Dendritic cell treated with granulocyte-macrophage colony-stimulating factor and Interleukin-4, amounts not matched to agents 40 ng/mL and 50 ng/mL, for 4 days (primary cell): ENCODE results near the gene RABGAP1L.

ENCODE experiments used
- H3K27ac Mint-ChIP-seq: one replicate; pipeline ENCODE4 v1.8.0; 2022; ENCODE audit warnings: mild to moderate bottlenecking, mixed read lengths
- H3K27me3 Mint-ChIP-seq: one replicate; pipeline ENCODE4 v1.8.0; 2022; ENCODE audit warnings: mild to moderate bottlenecking, mixed read lengths
- H3K36me3 Mint-ChIP-seq: one replicate; pipeline ENCODE4 v1.8.0; 2022; ENCODE audit warnings: low read depth, mixed read lengths
- H3K4me1 Mint-ChIP-seq: one replicate; pipeline ENCODE4 v1.8.0; 2022; ENCODE audit warnings: low read depth, mixed read lengths
- H3K4me3 Mint-ChIP-seq: one replicate; pipeline ENCODE4 v1.8.0; 2022; ENCODE audit warnings: mild to moderate bottlenecking, moderate library complexity, mixed read lengths
- H3K9me3 Mint-ChIP-seq: one replicate; pipeline ENCODE4 v1.8.0; 2022; ENCODE audit warnings: mixed read lengths
- intact Hi-C: fragments of 100-400 bp; cut with micrococcal nuclease; formaldehyde crosslinking; loops from one replicate; pipeline ENCODE4 v1.15.0; 2022

Gene RABGAP1L

DNA sequence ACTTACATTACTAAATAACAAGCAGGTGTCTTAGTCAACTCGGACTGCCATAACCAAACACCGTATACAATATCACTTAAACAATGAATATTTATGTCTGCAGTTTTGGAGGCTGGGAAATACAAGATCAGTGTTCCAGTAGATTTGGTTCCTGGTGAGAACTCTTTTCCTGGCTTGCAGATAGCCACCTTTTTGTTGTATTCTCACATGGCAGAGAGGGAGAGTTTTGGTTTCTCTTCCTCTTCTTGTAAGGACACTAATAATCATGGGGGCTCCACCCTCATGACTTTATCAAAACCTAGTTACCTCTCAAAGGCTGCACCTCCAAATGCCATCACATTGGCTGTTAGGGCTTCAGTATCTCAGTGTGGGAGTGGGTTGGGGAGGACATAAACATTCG is 757.5 kb downstream of the RABGAP1L start:
- Mint-ChIP-seq H3K27ac (no peak overlapping the region), H3K9me3 (no peaks in the 10 kb centered on the region), H3K4me3 (no peak overlapping the region), H3K27me3 (no peaks in the 10 kb centered on the region), H3K4me1 (no peaks in the 10 kb centered on the region), H3K36me3 (no peaks in the 10 kb centered on the region)
- intact Hi-C loops, result no loop called here

DNA sequence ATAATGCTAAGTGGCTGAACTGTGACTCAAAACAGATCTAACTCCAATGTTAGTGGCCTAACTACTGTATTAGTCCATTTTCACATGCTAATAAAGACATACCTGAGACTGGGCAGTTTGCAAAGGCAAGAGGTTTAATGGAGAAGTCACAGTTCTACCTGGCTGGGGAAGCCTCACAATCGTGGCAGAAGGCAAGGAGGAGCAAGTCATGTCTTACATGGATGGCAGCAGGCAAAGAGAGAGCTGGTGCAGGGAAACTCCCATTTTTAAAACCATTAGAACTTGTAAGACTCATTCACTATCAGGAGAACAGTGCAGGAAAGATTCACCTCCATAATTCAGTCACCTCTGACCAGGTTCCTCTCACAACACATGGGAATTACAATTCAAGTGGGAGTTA is 760.8 kb downstream of the RABGAP1L start:
- no peak overlapping the region for H3K27ac Mint-ChIP-seq
- H3K9me3 Mint-ChIP-seq, result no peaks in the 10 kb centered on the region
- no peaks in the 10 kb centered on the region for H3K4me1 Mint-ChIP-seq
- intact Hi-C loops, result no loop called here
- H3K4me3 Mint-ChIP-seq, result no peak overlapping the region
- no peaks in the 10 kb centered on the region for H3K27me3 Mint-ChIP-seq
- H3K36me3 Mint-ChIP-seq, result no peaks in the 10 kb centered on the region

DNA sequence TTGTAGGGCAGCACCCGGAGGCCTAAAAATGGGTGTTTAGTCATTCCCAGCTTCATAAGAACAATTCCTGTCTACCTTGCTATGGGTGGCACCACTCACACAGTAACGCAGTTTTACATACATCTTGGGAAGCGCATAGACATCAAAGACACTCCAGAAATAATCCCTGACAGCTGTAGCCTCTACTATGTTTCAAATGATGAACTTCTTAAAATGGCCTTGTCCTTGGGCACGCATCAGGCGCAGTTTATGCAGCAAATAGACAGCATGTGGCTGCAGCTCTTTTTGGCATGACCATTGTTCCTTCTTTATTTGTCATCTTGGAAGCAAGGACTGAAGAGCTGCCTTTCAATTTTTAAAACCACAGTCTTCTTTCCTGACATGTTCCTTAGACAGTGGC is 762.8 kb downstream of the RABGAP1L start:
- no peak overlapping the region for H3K27ac Mint-ChIP-seq
- intact Hi-C loops, result no loop called here
- no peaks in the 10 kb centered on the region for H3K9me3 Mint-ChIP-seq
- no peaks in the 10 kb centered on the region for H3K4me1 Mint-ChIP-seq
- H3K27me3 Mint-ChIP-seq, result no peaks in the 10 kb centered on the region
- no peak overlapping the region for H3K4me3 Mint-ChIP-seq
- H3K36me3 Mint-ChIP-seq, result no peaks in the 10 kb centered on the region

- H3K9me3 Mint-ChIP-seq, result no peaks in the 10 kb centered on the region
- no peaks in the 10 kb centered on the region for H3K27me3 Mint-ChIP-seq
- H3K36me3 Mint-ChIP-seq, result no peaks in the 10 kb centered on the region
- intact Hi-C loops, result no loop called here
- no peak overlapping the region for H3K27ac Mint-ChIP-seq
- no peak overlapping the region for H3K4me3 Mint-ChIP-seq
- H3K4me1 Mint-ChIP-seq, result no peaks in the 10 kb centered on the region
Observed at GRCh38 chr1:174923820-174924219, 764.5 kb downstream of the RABGAP1L start.

DNA sequence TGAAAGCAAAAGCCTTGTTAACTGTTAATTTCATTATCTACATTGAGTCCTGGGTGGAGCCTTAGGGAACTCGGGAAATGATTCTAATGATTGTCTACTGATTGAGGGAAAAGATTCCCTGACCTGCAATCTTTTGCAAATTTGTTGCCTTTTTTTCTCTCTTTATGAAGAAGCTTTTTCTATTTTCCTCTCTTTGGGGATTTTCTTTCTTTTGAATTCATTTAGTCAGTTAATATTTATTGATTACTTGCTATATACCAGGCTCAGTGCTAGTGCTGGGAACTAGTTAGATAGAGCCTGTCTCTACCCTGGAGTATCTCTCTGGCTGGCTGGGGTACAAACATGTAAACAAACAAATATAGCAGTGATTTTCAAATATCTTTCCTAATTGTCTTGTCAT is 769.2 kb downstream of the RABGAP1L start:
- H3K27me3 Mint-ChIP-seq, result no peaks in the 10 kb centered on the region
- H3K36me3 Mint-ChIP-seq, result no peaks in the 10 kb centered on the region
- no peaks in the 10 kb centered on the region for H3K4me1 Mint-ChIP-seq
- no peak overlapping the region for H3K27ac Mint-ChIP-seq
- H3K9me3 Mint-ChIP-seq, result no peaks in the 10 kb centered on the region
- intact Hi-C loops, result no loop called here
- H3K4me3 Mint-ChIP-seq, result no peak overlapping the region

GRCh38 chr1:174931214-174931613 is 771.9 kb downstream of the RABGAP1L start:
- no peaks in the 10 kb centered on the region for H3K4me1 Mint-ChIP-seq
- no peaks in the 10 kb centered on the region for H3K36me3 Mint-ChIP-seq
- H3K27ac Mint-ChIP-seq, result no peak overlapping the region
- no peak overlapping the region for H3K4me3 Mint-ChIP-seq
- intact Hi-C loops, result no loop called here
- H3K9me3 Mint-ChIP-seq, result no peaks in the 10 kb centered on the region
- H3K27me3 Mint-ChIP-seq, result no peaks in the 10 kb centered on the region

- H3K27ac Mint-ChIP-seq, result no peak overlapping the region
- H3K27me3 Mint-ChIP-seq, result no peaks in the 10 kb centered on the region
- H3K36me3 Mint-ChIP-seq, result no peaks in the 10 kb centered on the region
- no peaks in the 10 kb centered on the region for H3K9me3 Mint-ChIP-seq
- H3K4me1 Mint-ChIP-seq, result no peaks in the 10 kb centered on the region
- intact Hi-C loops, result no loop called here
- H3K4me3 Mint-ChIP-seq, result no peak overlapping the region
Observed at GRCh38 chr1:174932587-174932986, 773.3 kb downstream of the RABGAP1L start.

- no peaks in the 10 kb centered on the region for H3K27me3 Mint-ChIP-seq
- peaks cover 22% of the 10 kb centered on the region for H3K4me1 Mint-ChIP-seq
- no peak overlapping the region for H3K4me3 Mint-ChIP-seq
- H3K9me3 Mint-ChIP-seq, result no peaks in the 10 kb centered on the region
- H3K27ac Mint-ChIP-seq, result no peak overlapping the region
- H3K36me3 Mint-ChIP-seq, result no peaks in the 10 kb centered on the region
- intact Hi-C loops, result no loop called here
Observed at GRCh38 chr1:174935961-174936727, 776.8 kb downstream of the RABGAP1L start.

- H3K27me3 Mint-ChIP-seq, result no peaks in the 10 kb centered on the region
- intact Hi-C loops, result no loop called here
- H3K4me1 Mint-ChIP-seq, result peaks cover 41% of the 10 kb centered on the region
- no peaks in the 10 kb centered on the region for H3K9me3 Mint-ChIP-seq
- H3K27ac Mint-ChIP-seq, result peak overlapping the region; percentile 76
- H3K4me3 Mint-ChIP-seq, result peak overlapping the region; percentile 60
- no peaks in the 10 kb centered on the region for H3K36me3 Mint-ChIP-seq
Observed at GRCh38 chr1:174938281-174939007, 779.1 kb downstream of the RABGAP1L start.

GRCh38 chr1:174939775-174940545 is 780.6 kb downstream of the RABGAP1L start:
- peak overlapping the region; percentile 76 for H3K27ac Mint-ChIP-seq
- intact Hi-C loops, result no loop called here

DNA sequence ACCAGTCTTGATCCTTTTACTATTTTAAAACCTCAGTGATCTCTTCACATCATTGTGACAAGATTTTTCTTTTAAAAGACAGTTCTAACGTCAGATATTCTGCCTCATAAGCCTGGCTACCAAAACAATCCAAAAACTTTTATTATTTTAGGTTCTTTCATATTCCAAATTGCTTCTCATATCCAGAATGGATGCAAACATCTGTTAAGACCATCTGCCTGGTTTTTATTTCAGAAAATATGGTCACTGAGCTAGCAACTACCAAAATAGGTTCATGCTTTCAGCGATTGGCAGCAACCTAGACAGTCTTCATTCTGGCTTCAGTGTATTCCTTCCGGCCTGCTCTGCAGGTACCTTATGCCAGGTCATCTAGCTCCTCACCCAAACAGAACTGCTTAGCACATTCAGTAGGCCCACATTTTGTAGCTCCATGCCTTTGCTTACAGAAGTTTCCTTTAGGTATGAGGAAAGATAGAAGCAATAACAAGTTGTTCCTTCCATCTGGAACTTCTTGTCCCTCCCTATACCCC is 781.4 kb downstream of the RABGAP1L start:
- Mint-ChIP-seq H3K27ac (no peak overlapping the region), H3K4me1 (peaks cover 46% of the 10 kb centered on the region), H3K4me3 (no peak overlapping the region), H3K36me3 (no peaks in the 10 kb centered on the region), H3K9me3 (no peaks in the 10 kb centered on the region), H3K27me3 (no peaks in the 10 kb centered on the region)
- intact Hi-C loops, result no loop called here

More at GRCh38 chr1:174939775-174940545, 780.6 kb downstream of the RABGAP1L start:
- no peaks in the 10 kb centered on the region for H3K27me3 Mint-ChIP-seq
- peaks cover 41% of the 10 kb centered on the region for H3K4me1 Mint-ChIP-seq
- no peaks in the 10 kb centered on the region for H3K9me3 Mint-ChIP-seq
- H3K4me3 Mint-ChIP-seq, result no peak overlapping the region
- H3K36me3 Mint-ChIP-seq, result no peaks in the 10 kb centered on the region

DNA sequence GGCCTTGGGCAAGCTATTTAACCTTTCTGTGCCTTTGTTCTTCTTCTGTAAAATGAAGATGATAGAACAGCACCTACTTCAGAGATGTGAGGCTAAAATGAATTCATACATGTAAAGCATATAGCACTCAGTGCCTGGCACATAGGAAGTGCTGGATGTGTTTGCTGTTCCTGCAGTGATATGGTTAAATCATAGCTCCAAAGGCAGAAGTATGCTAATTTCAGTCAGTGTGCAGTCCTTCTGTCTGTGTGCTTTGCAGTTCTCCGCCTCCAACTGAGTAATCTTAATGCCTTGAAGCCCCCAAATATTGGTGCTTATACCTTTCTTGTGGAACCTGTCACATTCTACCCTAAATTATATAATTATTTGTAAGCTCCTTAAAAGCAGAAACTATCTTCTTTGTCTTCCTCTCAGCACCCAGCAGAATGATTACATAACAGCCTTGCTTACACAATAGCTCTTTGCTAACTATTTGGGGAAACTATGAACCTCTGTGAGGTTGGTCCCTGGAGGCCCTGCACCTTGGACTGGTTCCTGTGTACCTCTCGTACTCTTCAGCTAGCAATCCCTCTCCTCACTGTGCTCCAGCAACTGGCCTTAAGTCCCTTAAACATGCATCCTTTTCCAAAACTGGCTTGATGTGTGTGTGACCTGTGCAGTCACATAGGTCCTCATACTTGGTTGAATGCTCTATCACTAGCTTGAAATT is 783.4 kb downstream of the RABGAP1L start:
- Mint-ChIP-seq H3K9me3 (no peaks in the 10 kb centered on the region), H3K4me3 (no peak overlapping the region), H3K27ac (peak overlapping the region; percentile 48), H3K27me3 (no peaks in the 10 kb centered on the region), H3K36me3 (no peaks in the 10 kb centered on the region), H3K4me1 (peaks cover 48% of the 10 kb centered on the region)
- intact Hi-C loops, result no loop called here

DNA sequence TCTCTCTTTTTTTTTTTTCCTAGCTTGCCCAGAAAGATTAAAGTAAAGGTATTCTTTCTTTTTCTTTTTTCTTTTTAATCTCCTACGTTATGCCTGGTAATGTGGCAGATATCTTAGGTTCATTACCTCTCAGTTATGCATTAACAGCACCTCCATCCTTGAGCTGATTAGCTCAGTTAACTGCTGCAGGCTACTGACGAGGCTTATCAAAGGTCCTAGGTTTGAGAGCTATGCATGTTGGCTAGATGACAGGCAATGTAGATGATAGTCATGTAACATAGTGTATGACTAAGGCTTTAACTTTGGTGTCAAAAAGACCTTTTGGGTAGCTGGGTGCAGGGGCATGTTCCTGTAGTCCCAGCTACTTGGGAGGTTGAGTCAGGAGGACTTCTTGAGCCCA is 786.7 kb downstream of the RABGAP1L start:
- Mint-ChIP-seq H3K27ac (no peak overlapping the region), H3K4me3 (no peak overlapping the region), H3K9me3 (no peaks in the 10 kb centered on the region), H3K4me1 (peaks cover 28% of the 10 kb centered on the region), H3K36me3 (no peaks in the 10 kb centered on the region), H3K27me3 (no peaks in the 10 kb centered on the region)
- intact Hi-C loops, result no loop called here
